Osteocyte (in vitro differentiated cells): Measurements from ENCODE around the gene MYF5. TPM values are rescaled to one million over a fixed set of nuclear protein-coding genes. Genes with fewer than 3 reads are reported as not detected.
"Not testable (repeated sequence)": the region's sequence is repeated elsewhere in the genome, so short reads cannot be mapped to it uniquely, and the experiment has no call there.

Source experiments
- DNase-seq: peaks from one replicate; pipeline ENCODE4 v3.0.0; 2021; ENCODE audit warnings: mixed read lengths; ENCODE audit not compliant: unreplicated experiment; ENCODE audit errors: extremely low spot score
- H3K27ac Mint-ChIP-seq: one replicate; pipeline ENCODE4 v1.8.0; 2021; ENCODE audit warnings: mild to moderate bottlenecking, mixed read lengths; ENCODE audit not compliant: unreplicated experiment
- H3K27me3 Mint-ChIP-seq: one replicate; pipeline ENCODE4 v1.8.0; 2021; ENCODE audit warnings: mixed read lengths; ENCODE audit not compliant: unreplicated experiment
- H3K36me3 Mint-ChIP-seq: one replicate; pipeline ENCODE4 v1.8.0; 2021; ENCODE audit warnings: mixed read lengths; ENCODE audit not compliant: unreplicated experiment
- H3K4me1 Mint-ChIP-seq: one replicate; pipeline ENCODE4 v1.8.0; 2021; ENCODE audit warnings: mixed read lengths; ENCODE audit not compliant: unreplicated experiment
- H3K4me3 Mint-ChIP-seq: one replicate; pipeline ENCODE4 v1.8.0; 2021; ENCODE audit warnings: mild to moderate bottlenecking, moderate library complexity, mixed read lengths; ENCODE audit not compliant: unreplicated experiment
- H3K9me3 Mint-ChIP-seq: one replicate; pipeline ENCODE4 v1.8.0; 2021; ENCODE audit warnings: mixed read lengths; ENCODE audit not compliant: unreplicated experiment
- long read RNA-seq: library from polyadenylated mRNA; unstranded; transcript quantifications from one replicate; pipeline ENCODE4 v2.0.0, GENCODE V29; 2021
- total RNA-seq: library from RNA; stranded (reverse); gene quantifications from 2 replicates; pipeline ENCODE4 v1.2.1, GENCODE V29; 2021
- TF ChIP-seq, protein P1 (sequence below): fragments of 200-600 bp; sonication (generic); IDR thresholded peaks from 2 replicates; pipeline ENCODE4 v1.5.0; 2021; ENCODE audit warnings: antibody characterized with exemption, mild to moderate bottlenecking, moderate library complexity

The MYF5 gene
- total RNA-seq, result not detected in 2 replicates
- long read RNA-seq, result 0 reads

DNA sequence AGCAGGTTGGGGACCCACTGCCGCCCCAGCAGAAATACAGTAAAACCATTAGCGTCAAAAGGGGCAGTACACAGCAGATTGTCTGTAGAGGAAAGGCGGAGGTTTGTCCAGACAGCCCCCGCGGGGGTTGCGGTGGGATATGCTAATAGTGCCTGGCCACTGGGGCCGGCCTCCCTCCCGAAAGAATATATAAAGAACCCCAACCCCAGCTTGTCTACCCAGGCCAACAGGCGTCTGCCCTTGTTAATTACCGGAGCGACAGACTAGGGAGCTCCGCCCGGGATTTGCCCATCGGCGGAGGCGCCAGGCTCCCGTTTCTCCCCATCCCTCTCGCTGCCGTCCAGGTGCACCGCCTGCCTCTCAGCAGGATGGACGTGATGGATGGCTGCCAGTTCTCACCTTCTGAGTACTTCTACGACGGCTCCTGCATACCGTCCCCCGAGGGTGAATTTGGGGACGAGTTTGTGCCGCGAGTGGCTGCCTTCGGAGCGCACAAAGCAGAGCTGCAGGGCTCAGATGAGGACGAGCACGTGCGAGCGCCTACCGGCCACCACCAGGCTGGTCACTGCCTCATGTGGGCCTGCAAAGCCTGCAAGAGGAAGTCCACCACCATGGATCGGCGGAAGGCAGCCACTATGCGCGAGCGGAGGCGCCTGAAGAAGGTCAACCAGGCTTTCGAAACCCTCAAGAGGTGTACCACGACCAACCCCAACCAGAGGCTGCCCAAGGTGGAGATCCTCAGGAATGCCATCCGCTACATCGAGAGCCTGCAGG, at the start of gene MYF5:
MYF5 (plus strand) TSS at position 217 of the 774 bp plus-strand sequence; CDS start at position 369, 152 bp downstream.
- DNase-seq, result no peak
- TF ChIP-seq, protein P1, sequence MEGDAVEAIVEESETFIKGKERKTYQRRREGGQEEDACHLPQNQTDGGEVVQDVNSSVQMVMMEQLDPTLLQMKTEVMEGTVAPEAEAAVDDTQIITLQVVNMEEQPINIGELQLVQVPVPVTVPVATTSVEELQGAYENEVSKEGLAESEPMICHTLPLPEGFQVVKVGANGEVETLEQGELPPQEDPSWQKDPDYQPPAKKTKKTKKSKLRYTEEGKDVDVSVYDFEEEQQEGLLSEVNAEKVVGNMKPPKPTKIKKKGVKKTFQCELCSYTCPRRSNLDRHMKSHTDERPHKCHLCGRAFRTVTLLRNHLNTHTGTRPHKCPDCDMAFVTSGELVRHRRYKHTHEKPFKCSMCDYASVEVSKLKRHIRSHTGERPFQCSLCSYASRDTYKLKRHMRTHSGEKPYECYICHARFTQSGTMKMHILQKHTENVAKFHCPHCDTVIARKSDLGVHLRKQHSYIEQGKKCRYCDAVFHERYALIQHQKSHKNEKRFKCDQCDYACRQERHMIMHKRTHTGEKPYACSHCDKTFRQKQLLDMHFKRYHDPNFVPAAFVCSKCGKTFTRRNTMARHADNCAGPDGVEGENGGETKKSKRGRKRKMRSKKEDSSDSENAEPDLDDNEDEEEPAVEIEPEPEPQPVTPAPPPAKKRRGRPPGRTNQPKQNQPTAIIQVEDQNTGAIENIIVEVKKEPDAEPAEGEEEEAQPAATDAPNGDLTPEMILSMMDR, result no peak
- no peak within 1 kb of the TSS for H3K27ac Mint-ChIP-seq
- H3K9me3 Mint-ChIP-seq, result no peaks in the 10 kb centered on the region
- H3K4me3 Mint-ChIP-seq, result no peak within 1 kb of the TSS
- no peaks in the 10 kb centered on the region for H3K27me3 Mint-ChIP-seq
- H3K4me1 Mint-ChIP-seq, result peaks cover 9% of the 10 kb centered on the region
- no peaks in the 10 kb centered on the region for H3K36me3 Mint-ChIP-seq

DNA sequence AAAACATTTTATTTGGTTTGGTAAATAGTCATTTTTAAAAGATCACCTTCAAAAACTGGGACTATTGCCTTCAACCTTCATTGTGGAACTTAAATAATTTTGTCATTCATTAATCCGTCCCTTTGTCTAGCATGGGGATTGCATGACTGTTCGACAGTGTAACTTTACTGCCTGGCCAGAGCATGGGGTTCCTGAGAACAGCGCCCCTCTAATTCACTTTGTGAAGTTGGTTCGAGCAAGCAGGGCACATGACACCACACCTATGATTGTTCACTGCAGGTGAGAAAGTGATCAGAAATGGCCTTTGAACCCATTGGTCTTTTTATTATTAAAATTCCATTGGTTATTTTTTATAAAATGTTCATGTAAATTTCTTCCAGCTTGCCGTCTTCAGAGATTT, 46.5 kb upstream of the MYF5 start:
- no peaks in the 10 kb centered on the region for H3K27me3 Mint-ChIP-seq
- H3K4me1 Mint-ChIP-seq, result peaks cover 4% of the 10 kb centered on the region
- no peak overlapping the region for H3K4me3 Mint-ChIP-seq
- no peaks in the 10 kb centered on the region for H3K36me3 Mint-ChIP-seq
- TF ChIP-seq, protein P1, result no peak
- DNase-seq, result no peak
- H3K9me3 Mint-ChIP-seq, result no peaks in the 10 kb centered on the region
- no peak overlapping the region for H3K27ac Mint-ChIP-seq

DNA sequence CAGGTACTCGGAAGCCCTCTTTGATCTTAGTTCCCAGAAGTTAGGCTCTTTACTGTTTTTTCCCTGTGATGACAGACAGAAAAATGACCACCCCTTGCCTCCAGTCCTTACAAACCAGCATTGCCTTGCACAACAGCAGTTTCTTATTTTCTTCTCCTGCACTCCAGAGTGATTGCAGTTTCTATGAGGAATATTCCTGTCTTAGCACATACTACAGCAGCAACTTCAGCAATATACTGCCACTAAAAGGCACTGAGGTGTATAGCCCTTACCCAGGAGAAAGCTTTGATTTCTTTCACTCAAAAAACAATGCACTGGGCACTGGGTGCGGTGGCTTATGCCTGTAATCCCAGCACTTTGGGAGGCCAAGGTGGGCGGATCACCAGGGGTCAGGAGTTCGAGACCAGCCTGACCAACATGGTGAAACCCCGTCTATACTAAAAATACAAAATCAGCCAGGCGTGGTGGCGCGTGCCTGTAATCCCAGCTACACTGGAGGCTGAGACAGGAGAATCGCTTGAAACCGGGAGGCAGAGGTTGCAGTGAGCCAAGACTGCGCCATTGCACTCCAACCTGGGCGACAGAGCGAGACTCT, 40.6 kb upstream of the MYF5 start:
- DNase-seq, H3K27me3 Mint-ChIP-seq, H3K36me3 Mint-ChIP-seq, H3K4me1 Mint-ChIP-seq, H3K27ac Mint-ChIP-seq, H3K4me3 Mint-ChIP-seq, H3K9me3 Mint-ChIP-seq: not testable (repeated sequence)

DNA sequence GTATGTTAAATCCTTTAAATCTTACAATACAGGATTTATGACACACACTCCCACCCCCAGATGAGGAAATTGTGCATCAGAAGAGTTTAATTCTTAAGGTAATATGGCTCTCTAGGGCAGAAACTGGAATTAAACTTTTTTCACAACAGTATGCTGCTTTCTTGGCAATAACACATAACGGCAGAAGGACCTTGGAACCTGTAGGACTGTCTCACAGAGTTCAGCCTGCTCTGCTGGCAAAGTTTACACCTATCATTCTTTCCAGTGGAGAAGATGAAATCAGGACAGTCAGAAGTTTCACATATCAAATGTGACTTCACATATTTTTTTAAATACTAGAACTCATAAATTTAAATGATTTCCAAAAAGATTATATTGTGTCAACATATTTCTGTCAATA, 39.9 kb upstream of the MYF5 start:
- TF ChIP-seq, protein P1, result no peak
- no peaks in the 10 kb centered on the region for H3K27me3 Mint-ChIP-seq
- no peaks in the 10 kb centered on the region for H3K36me3 Mint-ChIP-seq
- DNase-seq, result no peak
- H3K27ac Mint-ChIP-seq, result no peak overlapping the region
- peaks cover 4% of the 10 kb centered on the region for H3K4me1 Mint-ChIP-seq
- no peak overlapping the region for H3K4me3 Mint-ChIP-seq
- H3K9me3 Mint-ChIP-seq, result no peaks in the 10 kb centered on the region

DNA sequence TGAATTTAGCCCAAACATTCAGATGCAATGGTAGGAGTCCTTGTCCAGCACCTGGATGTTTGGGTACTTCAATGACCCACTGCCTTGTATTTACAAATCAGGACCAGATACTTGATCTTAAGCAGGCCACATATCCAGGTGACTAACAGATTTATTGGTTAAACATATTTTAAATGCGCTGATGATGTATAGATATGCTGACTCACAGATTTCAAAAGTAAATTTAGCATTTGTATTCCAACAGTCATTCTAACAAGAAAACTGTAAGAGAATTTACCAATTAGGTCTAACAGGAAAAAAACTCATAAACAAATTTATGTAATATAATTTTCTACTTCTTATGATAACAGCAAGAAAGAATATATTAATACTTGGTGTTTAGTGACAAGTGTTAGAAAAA, 38.7 kb upstream of the MYF5 start:
- H3K27me3 Mint-ChIP-seq, result no peaks in the 10 kb centered on the region
- TF ChIP-seq, protein P1, result no peak
- peaks cover 4% of the 10 kb centered on the region for H3K4me1 Mint-ChIP-seq
- H3K27ac Mint-ChIP-seq, result no peak overlapping the region
- no peak overlapping the region for H3K4me3 Mint-ChIP-seq
- H3K36me3 Mint-ChIP-seq, result no peaks in the 10 kb centered on the region
- no peaks in the 10 kb centered on the region for H3K9me3 Mint-ChIP-seq
- DNase-seq, result no peak
